HG02970 (cell line): Measurements from ENCODE around the gene CAMK2D.
"Not testable (repeated sequence)": the region's sequence is repeated elsewhere in the genome, so short reads cannot be mapped to it uniquely, and the experiment has no call there.

Source experiments
- ATAC-seq: cut with Tn5 transposase; IDR thresholded peaks from one replicate; pipeline ENCODE4 v1.9.1; 2021; ENCODE audit warnings: mild to moderate bottlenecking, moderate library complexity, moderate number of reproducible peaks; ENCODE audit not compliant: unreplicated experiment, low FRiP score

Gene CAMK2D

DNA sequence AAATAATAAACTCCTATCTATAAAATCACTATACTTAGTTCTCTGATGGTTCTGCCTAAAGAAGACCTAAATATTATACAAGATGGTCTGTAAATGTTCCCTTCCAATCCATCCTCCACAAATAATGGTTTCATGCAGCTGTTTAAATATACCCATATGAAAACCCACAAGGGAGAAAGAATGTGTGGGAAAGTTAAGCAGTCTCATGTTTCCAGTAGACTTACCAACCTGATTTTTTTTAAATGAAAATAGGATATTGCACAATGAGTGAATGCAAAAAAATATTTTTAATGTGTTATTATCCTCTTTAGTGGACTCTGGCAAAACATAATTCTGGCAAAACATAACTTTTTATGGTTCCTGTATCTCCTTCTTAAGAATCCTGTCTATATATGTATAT, 23.3 kb downstream of the CAMK2D start:
- ATAC-seq: no peak

GRCh38 chr4:113733685-113734084, 27.9 kb downstream of the CAMK2D start:
- ATAC-seq: no peak

DNA sequence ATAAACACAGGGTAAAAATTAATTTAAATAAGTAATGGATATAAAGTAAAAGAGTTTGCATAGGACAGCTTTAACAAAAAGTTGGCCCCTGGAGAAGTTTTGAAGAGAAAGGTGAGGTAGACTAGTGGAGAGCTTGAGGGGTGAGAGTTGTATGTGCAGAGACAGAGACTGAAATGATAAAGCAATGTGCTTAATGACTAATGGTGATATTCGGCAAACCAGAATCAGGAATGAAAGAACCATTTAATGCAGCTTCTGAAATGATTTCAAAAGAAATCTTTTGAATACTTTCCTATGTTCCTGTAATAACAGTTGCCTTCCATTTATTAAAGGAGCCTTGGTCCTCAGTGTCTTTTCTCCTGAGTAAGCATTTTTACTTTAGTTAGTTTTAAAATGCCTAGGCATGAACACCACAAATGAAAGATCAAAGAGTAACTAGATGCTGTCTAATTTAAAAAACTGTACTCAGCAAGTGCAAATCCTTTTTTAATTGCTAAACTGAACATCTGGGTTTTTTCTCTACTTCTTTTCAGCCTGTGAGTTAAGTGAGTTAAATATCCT, 28.5 kb downstream of the CAMK2D start:
- ATAC-seq: no peak

- no peak for ATAC-seq
Observed at GRCh38 chr4:113730467-113731216, 30.9 kb downstream of the CAMK2D start.

- ATAC-seq: no peak
Observed at GRCh38 chr4:113727802-113728201, 33.7 kb downstream of the CAMK2D start.

DNA sequence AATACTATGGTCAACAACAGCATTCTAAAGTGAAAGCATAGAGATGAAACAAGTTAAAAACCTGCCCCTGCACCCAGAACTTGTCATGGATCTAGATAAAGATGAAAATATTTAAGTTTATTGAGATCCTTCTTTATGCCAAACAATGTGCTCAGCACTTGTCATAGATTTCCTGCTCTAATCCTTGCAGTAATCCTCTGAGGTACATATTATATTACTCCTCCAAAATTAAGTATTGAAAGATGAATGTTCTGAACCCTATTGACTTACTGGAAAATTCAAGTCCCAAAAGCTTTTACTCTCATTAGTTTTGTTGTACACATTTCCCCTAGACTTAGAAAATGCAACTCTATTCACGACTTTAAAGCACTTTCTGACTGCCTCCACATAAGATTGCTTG, 35.6 kb downstream of the CAMK2D start:
- no peak for ATAC-seq

GRCh38 chr4:113718252-113718651, 43.3 kb downstream of the CAMK2D start:
- ATAC-seq: no peak

- no peak for ATAC-seq
Observed at GRCh38 chr4:113711883-113712662, 49.5 kb downstream of the CAMK2D start.

DNA sequence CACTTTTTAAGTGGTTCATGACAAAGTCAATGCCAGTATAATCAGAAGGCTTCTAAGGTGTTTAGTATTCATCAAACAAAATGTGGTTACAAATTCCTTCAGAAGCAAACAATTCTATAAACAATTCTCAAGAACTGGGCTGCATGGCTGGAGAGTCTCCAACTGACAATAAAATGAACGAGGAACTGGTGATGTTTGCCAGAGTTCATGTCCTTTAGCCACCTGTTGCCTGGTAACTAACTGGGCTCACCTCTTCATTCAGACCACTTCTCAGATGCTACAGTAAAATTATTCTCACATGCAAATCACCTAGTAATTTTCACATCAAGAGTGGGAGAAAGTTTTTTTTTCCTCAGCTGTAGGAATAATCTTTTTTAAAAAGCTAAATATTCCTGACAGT, 53.3 kb downstream of the CAMK2D start:
- no peak for ATAC-seq

- ATAC-seq: no peak
Observed at GRCh38 chr4:113707048-113707447, 54.5 kb downstream of the CAMK2D start.

DNA sequence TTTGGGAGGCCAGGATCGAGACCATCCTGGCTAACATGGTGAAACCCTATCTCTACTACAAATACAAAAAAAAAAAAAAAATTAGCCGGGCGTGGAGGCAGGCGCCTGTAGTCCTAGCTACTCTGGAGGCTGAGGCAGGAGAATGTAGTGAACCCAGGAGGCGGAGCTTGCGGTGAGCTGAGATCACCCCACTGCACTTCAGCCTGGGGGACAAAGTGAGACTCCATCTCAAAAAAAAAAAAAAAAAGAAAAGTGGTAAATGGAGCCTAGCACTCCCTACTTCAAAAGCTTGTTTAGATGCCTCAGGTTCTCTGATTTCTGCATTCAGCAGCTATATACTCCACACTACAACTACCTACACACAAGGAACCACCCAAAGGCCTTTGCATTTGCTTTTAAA, 56.4 kb downstream of the CAMK2D start:
- ATAC-seq: not testable (repeated sequence)

DNA sequence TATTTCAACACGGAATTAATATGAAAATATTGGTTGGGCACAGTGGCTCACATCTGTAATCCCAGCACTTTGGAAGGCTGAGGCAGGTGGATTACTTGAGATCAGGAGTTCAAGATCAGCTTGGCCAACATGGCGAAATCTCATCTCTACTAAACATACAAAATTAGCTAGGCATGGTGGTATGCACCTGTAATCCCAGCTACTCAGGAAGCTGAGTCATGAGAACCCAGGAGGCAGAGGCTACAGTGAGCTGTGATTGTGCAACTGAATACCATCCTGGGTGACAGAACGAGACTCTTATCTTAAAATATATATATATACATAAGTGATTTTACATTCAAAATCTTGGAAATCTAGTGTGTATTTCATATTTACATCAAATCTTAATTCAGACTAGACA, 58.9 kb downstream of the CAMK2D start:
- ATAC-seq: not testable (repeated sequence)

DNA sequence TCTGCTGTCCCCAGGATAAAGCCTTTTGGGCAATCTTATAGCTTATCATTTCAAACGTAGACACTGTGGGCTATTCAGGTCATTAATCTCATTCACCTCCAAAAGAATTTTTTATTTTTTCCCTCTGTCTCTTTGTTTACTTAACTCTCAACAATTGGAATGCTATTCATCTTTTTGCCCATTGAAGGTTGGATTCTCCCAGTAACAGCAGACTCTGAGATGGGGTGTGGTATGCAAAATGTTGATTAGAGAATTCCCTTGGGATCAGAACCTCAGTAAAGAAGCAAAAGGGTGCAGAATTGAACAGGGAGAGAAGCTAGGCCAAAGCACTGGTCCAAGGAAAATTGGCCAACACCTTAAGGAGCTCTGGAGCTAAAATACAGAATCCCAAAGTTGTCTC, 60.4 kb downstream of the CAMK2D start:
- ATAC-seq: no peak

DNA sequence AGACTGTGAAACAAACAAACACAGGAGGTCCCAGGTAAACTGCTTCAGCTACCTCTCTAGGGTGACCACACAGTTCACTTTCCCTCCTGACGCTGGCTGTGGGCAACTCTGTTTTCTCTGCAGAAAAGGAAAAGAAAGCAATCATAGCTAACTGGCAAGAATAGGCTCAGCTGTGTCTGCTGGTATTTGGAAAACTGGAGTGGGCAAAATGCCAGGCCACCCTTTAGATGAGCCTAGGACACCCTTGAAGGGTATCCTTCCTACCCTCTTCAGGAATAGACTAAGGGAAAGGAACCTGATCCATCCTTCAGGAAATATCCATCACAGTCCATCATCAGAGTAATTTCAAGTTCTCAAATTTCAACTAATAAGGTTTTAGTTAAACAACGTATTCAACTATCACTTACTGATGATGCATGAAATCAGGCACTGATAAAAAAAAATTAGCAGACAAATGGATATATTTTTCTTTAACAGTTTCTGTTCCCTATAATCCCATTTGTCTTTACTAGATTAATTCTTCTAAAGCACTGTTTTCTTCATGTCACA, 60.9 kb downstream of the CAMK2D start:
- ATAC-seq: no peak

- ATAC-seq: no peak
Observed at GRCh38 chr4:113699772-113700171, 61.8 kb downstream of the CAMK2D start.

- ATAC-seq: no peak
Observed at GRCh38 chr4:113697429-113697828, 64.1 kb downstream of the CAMK2D start.

GRCh38 chr4:113695328-113696169, 66.0 kb downstream of the CAMK2D start:
- no peak for ATAC-seq

DNA sequence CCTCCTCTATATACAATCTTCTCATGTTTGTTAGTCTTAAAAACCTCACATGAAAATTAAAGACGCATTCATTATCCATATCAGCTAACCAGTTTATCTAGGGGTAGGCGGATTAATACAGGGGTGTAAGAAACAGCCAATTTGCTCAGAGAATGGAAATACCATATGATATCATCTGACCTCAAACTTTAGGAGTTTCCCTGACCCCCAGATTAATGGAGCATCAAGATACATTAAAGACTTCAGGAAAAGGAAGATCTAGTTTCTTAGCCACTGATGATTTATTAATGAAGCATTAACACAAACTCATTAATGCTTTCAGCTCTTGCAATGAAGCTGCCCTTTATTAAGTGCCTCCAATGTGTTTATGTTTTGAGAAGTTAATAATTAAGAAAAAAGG, 67.5 kb downstream of the CAMK2D start:
- ATAC-seq: no peak

GRCh38 chr4:113692809-113693411, 68.6 kb downstream of the CAMK2D start:
- no peak for ATAC-seq

DNA sequence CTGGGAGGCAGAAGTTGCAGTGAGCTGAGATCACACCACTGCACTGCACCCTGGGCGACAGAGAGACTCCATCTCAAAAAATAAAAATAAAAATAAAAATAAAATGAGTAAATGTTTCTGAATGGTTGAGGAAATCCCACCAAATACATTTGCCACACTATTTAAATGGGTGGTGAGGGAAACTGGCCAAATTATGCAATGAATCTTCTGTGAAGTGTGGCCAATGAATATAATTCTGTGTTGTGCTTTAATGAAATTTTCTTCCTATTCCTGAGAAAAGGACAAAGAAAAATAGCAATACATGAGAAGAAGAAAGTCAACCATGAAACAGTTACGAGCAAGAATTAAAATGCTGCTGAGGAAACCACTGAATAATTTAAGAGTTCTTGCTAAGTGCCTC, 69.9 kb downstream of the CAMK2D start:
- no peak for ATAC-seq
